ENCODE measurements around the gene MAMLD1. TPM values are rescaled to one million over a fixed set of nuclear protein-coding genes. Genes with fewer than 3 reads are reported as not detected.
"Not testable (repeated sequence)": the region's sequence is repeated elsewhere in the genome, so short reads cannot be mapped to it uniquely, and the experiment has no call there.

The MAMLD1 gene, protein sequence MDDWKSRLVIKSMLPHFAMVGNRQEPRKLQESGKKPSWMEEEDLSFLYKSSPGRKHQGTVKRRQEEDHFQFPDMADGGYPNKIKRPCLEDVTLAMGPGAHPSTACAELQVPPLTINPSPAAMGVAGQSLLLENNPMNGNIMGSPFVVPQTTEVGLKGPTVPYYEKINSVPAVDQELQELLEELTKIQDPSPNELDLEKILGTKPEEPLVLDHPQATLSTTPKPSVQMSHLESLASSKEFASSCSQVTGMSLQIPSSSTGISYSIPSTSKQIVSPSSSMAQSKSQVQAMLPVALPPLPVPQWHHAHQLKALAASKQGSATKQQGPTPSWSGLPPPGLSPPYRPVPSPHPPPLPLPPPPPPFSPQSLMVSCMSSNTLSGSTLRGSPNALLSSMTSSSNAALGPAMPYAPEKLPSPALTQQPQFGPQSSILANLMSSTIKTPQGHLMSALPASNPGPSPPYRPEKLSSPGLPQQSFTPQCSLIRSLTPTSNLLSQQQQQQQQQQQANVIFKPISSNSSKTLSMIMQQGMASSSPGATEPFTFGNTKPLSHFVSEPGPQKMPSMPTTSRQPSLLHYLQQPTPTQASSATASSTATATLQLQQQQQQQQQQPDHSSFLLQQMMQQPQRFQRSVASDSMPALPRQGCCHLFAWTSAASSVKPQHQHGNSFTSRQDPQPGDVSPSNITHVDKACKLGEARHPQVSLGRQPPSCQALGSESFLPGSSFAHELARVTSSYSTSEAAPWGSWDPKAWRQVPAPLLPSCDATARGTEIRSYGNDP
- 0.72 TPM for total RNA-seq (ENCODE audit: insufficient read depth, low replicate concordance)

DNA sequence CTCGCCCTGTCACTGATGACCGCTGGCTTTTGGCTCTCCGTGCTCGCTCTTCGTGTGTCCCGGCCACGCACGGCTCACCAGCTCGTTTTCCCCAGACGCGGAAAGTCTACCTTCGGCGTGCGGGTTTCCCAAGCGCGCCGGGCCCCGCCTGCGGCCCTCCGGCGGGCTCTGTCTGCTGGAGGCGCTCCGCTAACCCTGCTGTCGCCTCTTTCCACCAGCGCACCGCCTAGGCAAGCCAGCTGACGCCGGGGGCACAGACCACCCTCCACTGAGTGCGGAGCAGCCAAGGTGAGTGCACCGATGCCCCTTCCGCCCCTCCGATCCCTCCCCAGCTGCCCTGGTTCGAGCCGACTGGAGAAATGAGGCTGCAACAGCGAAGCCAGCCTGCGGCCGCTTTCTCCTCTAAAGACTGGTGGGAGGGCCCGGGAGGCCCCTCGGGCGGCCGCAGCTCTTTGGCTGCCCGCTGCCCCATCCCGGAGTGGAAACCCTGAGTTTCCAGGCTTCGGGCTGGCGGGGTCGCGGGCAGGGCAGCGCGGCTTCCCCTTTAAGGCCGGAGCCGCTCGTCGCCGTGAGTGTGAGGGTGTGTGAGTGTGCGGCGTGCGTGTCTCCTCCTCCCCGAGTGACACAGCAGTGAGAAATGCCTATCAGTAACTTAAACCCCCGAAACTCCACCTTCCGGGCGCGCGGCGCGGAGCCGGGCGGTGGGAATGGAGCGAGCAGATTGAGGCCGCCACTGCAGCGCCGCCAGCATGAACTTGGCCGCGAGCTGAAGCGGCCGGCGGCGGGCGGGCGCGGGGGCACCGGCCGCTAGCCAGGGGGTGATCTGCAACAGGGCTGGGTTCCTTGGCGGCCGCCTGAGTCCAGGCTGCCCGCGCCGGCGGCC lies at the start of gene MAMLD1:
MAMLD1 (plus strand) TSS at position 719 of the 883 bp plus-strand sequence. CDS start 82,200 bp downstream, outside the sequence.
- DNase-seq (ENCODE audit: low spot score) = peak; percentile 73

DNA sequence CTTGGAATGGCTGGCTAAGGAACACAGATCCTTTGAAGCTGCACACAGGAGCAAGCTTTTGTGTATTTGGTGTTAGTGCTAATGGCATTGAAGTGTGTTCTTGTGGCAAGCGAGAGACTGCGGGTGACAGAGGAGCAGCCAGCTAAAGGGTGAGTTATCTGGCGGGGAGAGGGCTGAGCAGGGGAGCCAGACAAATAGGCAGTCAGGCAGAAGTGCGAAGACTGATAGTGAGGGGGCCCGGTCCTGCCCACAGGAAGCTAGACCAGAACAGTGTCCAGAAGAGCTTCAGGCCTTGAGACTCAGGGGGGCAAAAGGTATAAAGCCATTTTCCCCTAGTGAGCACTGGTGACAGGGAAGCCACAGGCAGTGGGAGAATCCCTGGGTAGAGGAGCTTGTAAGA lies 49.6 kb upstream of the MAMLD1 start:
- no peak for DNase-seq (ENCODE audit: low spot score)

DNA sequence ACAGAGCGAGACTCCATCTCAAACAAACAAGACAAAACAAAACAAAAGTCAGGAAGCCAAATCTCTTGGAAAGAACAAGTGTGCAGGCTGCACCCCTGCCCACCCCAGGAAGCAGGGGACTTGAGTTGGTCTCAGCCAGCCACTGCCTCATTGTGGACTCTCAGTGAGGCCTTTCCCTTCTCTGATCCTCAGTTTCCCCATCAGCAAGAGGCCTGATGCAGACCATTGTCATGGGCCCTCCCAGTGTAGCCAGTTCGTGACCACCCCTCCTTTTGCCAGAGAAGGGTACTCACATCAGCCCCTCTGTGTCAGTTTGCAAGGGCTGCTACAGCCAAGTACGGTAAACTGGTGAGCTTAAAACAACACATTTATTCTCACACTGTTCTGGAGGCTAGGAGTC lies 48.9 kb upstream of the MAMLD1 start:
- no peak for DNase-seq (ENCODE audit: low spot score)

DNA sequence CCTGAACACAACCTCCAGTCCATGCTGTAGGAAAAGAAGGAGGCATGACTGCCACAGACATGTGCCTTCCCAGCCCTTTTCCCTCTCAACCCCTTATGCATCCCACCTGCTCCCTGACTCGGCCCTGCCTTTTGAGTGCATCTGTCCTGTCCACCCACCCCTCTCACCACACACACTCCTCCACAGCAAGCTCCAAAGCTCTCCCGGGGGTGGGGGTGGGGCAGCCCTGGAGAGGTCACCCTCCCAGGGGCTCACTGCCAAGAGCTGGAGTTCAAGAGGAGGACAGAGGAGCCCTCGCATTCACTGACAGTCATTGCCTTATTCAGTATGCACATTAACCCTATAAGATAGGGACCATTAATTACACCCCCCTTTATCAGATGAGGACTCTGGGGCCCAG lies 46.6 kb upstream of the MAMLD1 start:
- DNase-seq (ENCODE audit: low spot score) = no peak

DNA sequence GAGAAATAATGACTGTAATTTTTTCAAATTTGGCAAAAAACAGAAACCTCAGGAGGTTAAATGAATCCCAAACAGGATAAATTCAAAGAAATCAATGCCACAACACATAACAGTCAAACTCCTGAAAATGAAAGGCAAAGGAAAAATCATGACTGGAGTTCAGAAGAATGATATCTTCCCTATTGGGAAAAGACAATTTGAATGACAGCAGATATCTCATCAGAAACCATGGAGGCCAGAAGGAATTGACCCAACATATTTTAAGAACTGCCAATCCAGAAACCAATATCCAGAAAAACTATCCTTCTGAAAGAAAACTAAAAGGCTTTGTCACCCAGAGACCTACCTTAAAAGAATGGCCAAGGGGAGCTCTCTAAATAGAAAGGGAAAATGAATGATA lies 40.1 kb upstream of the MAMLD1 start:
- no peak for DNase-seq (ENCODE audit: low spot score)

DNA sequence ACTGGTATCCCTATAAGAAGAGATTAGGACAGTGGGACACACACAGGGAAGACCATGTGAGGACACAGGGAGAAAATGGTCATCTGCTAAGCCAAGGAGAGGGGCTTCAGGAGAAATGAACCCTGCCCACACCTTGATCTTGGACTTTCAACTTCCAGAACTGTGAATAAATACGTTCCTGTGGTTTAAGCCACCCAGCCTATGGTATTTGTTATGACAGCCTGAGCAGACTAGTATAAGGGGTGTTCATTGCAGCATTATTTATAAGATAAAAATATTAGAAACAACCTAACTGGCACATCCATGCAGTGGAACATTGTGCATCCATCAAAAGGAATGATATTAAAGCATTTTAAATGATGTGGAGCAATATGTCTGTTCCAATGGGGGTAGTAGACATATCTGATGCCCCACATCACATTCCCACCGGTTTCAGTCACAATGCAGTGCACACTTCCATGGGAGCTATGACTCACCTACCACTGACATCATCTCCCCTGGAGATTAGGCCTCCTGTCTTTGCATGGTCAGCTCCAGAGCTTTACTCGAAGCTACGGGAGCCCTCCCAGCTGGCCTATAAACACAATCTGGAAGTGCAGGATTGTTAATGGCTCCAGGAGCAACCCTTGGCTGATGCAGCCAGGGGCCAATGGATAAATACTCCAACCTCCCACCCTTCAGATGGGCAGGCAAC lies 38.9 kb upstream of the MAMLD1 start:
- DNase-seq (ENCODE audit: low spot score) = peak; percentile 34

DNA sequence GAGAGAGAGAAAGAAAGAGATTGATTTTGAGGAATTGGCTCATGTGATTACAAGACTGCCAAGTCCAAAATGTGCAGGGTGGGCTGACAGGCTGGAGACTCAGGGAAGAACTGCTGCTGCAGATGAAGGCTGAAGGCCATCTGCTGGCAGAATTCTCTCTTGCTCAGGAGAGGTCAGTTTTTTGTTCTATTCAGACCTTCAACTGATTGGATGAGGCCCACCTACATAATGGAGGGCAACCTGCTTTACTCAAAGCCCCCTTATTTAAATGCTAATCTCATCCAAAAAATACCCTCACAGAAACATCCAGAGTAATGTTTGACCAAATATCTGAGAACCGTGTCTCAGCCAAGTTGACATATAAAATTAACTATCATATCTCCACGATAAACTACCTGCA lies 38.2 kb upstream of the MAMLD1 start:
- no peak for DNase-seq (ENCODE audit: low spot score)

DNA sequence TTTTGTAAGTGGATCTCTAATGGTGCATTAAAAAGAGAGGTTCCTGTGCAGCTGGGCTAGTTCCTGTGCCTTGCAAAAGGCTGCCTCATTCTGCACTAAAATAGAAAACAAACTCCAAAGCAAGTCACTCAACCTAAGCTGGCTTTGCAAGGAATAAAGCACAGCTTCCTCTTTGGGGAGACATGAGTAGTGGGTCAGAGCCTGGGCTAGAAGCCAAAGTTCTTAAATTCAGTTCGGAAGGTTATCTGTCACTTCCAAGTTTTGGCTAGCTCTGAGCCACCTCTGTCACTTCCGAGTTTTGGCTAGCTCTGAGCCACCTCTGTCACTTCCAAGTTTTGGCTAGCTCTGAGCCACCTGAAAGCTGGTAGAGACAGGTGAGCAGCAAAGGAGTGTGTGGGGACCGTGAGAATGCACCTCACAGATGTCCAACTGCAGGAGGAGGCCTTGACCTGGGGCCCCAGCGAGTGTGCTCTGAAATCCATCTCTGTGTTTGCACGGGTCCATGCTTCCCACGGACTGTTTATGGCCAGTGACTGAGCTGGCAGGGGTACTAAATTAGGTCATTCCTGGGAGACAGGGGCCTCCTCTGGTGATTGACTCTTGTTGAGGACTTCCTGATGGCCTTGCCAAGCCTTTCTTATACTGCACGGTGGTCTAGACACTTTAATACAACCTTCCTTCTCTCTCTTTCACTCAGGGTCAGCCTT lies 36.4 kb upstream of the MAMLD1 start:
- no peak for DNase-seq (ENCODE audit: low spot score)

DNA sequence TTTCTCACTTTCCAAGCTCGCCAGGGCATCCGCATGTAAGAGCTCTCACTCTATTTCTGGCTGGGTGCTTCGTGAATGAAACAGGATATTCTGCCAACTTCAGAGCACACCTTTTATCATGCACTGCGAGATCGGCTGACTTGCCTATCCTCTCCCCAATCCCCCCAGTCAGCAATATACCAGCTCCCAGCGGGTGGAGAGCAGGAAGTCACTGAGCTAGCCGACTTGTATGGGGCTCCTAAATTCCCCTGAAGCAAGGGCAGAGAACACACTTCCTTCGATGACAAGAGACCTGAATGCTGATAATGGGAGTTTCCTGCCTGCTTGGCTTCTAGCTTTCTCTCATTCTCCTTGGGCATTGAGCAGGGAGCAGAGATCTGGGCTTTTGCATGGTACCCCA lies 33.8 kb upstream of the MAMLD1 start:
- DNase-seq (ENCODE audit: low spot score) = no peak

DNA sequence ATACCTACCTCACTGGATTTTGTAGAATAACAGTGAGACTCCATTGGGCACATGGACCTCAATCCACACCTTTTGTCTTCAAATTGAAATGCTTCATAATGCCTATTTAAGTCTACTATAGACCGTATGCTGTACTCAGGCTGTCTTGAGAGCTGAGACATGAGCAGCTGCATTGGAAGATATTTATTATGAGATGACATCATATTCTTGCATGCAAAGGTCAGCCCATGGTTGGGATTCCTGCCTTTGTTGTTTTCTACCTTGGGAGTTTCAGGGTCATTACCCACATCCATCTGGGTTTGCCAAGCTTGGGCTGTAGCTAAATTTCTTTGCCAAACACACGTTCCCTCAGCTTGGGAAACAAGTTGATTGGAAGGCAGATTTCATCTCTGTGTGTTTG lies 33.2 kb upstream of the MAMLD1 start:
- no peak for DNase-seq (ENCODE audit: low spot score)

DNA sequence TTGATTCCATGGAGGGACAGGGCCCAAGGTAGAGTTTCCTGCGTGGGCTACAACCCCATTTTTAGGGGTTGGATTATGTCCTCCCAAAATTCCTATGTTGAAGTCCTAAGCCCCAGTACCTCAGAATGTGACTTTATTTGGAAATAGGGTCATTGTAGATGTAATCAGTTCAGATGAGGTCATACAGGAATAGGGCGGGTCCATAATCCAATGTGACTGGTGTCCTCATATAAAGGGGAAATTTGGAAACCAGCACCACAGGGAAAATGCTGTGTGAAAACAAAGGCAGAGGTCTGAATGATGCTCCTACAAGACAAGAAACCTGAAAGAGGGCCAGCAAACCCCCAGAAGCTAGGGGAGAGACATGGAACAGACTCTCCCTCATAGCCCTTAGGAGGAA lies 31.1 kb upstream of the MAMLD1 start:
- DNase-seq (ENCODE audit: low spot score) = no peak

DNA sequence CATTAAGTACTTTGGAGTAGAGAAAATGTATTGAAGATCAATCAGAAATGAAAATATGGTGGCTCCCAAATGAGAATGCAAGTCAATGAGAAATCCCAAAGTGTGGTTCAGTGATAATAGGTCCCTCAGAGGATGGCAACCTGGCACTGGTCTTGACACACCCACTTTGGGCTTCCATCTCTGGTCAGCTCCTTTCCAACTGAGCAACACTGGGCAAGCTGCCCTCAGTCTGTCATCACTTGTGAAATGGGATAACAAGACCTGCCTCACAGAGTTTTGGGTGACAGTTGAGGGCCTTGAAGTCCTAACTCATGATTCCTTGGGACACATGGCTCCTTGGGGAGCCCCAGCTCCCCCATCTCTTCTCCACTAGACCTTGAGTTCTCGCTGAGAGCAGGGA lies 29.0 kb upstream of the MAMLD1 start:
- DNase-seq (ENCODE audit: low spot score) = no peak

DNA sequence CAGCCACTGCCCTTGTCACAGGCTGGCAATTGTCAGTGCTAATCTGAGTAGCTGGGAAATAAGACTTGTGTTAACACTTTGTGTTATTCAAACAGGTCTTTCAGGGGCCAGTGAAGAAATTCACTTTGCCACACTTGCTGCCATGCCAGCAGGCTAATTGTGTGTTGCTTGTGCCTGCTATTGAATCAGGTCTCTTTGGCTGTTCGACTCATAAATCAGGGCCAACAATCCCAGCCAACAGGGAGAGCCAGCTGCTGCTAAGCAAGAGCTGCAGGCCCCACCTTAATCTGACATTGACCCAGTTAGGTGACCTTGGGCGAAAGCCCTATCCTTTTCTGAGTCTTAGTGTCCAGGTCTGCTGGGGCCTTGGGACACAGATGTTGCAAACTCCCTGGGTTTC lies 28.1 kb upstream of the MAMLD1 start:
- no peak for DNase-seq (ENCODE audit: low spot score)

DNA sequence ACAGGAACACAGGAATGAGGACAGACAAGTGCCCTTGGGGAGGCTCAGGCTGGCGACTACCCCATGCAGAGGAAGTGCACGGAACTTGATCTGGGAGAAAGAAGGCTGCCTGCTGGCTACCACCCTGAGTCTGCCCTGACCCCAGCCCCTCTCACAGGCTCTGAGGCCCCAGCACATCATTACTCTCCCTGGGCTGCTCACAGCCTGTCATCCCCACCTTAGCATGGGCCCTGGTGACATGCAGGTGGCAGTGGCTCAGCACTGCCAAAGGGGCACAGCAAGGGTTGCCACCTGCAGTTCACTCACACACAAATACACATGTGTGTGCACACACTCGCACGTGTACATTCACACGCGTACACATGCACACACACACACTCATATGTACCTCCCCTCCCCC lies 26.1 kb upstream of the MAMLD1 start:
- no peak for DNase-seq (ENCODE audit: low spot score)

DNA sequence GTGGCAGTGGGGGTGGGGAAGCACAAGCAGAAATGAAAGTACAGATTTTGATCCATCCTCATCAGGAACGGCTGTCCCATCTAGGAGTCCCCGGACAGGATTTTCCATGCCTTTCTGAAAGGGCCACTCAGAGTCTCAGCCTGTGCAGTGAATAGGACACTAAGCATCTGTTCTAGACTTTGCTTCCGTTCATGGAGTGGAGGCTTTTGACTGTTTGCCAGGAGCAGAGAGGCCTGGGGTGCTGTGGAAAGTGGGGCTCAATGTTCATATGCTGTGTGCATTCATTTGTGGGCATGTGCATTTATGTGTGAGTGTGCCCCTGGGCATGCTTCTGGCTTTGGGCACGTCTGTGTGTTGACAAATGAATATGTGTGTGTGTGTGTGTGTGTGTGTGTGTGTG lies 25.6 kb upstream of the MAMLD1 start:
- no peak for DNase-seq (ENCODE audit: low spot score)

DNA sequence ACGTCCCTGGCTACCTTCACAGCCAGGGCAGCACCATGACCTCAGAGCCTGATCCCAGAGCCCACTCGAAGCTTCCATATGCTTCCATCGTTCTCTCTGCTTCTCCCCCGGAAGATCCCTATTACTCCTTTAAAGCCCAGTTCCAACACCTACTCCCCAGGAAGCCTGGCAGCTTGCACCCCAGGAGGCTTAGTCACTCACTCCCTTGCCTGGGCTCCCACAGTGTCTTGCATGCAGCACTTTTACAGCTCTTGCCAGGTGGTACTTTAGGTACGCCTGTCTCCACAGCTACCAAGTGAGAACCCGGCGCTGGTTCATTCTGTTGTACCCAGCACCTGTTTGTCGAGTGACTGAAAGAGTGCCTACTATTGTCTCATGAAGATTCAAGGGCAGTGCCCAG lies 24.5 kb upstream of the MAMLD1 start:
- DNase-seq (ENCODE audit: low spot score) = no peak

DNA sequence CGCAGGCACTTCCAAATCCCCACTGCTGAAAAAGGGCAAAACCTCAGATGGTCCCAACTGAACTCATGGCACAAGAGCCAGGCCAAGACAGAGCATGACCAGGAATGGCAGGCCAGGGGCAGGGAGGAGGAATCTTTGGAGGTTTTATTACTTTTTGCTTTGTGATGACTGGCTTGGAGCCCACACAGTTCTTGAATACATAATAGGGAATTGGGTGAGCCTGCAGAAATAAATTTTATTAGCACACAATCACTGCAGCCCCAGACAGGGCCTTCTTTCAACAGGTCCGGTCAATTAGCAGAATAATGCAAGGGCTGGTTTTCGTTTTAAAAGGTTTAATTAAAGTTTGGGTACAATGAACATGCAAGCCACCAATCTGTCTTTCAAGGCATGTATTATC lies 23.4 kb upstream of the MAMLD1 start:
- DNase-seq (ENCODE audit: low spot score) = no peak

DNA sequence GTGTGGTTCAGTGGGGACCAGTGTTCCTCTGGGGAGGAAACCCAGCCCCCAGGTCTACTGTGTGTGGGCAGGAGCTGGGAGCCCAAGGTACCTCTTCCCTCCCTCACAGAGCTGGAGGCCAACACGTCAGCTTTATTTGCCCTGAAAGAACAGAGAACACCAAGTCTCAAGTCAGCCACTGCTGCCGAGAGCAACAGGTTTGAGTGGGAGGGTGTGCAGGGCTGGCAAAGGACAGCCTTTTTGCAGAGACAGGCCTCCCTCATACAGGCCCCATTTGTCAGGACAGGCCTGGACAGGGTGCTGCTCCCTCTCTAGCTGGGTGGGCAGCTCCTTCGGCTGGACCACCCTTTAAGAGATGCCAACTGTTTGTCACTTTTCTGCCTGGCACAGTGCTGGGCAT lies 22.8 kb upstream of the MAMLD1 start:
- not testable (repeated sequence) for DNase-seq (ENCODE audit: low spot score)

DNA sequence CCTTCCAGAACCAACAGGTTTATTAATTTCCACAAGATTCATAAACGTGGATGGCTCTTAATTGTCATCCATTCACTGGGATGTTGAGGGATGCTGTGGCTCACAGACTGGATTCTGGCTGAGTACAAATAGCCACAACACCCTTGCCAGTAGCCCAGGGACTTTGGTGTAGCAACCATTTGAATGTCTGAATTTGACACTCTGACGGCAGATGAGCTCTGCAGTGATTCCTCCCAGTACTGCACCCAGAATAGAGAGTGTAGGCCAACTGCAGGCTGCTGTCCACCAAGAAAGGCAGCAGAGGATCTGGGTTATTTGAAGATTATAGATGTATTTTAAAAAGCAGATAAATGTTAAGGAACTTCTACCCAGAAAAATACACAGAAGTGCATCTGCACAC lies 15.6 kb upstream of the MAMLD1 start:
- DNase-seq (ENCODE audit: low spot score) = no peak

DNA sequence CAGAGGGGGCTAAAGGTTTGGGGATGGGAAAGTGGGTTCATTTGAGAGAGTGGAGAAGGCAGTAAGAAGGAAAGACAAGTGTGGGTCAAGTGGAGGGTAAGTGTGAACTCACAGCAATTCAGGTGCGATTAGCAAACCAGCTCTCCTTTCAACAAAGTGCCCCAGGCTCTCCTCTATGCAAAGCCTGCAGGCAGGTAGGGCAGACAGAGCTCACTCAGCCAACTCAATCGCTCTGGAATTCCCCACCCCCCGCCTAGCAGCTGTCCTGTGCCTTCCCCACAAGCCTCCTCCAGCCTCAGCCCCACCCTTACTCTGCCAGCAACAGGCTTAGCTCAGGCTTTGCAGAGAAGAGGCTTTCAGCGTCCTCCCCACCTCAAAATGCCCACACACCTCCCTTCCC lies 14.8 kb upstream of the MAMLD1 start:
- peak; percentile 51 for DNase-seq (ENCODE audit: low spot score)

DNA sequence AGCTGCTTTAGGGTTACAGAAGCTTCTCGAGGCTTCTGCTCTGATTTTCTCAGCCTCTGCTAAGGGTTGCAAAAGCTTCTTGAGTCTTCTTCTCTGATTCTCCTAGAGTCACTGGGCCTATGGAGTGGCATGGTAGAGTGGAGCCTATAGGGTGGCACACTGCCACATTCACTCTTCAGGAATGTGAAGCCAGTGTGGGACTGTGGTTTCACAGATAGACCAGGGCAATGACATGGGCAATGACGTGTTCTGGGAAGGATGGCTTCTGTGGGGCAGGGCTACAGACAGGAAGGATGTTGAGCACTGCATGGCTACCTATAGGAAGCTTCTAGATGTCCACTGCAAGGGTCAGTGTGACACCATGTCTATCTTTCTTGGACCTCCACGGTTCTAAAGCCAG lies 11.0 kb upstream of the MAMLD1 start:
- no peak for DNase-seq (ENCODE audit: low spot score)
